Thyroid gland (tissue), 4 donors: Measurements from ENCODE around the gene MNT. TPM values are rescaled to one million over a fixed set of nuclear protein-coding genes. Genes with fewer than 3 reads are reported as not detected.
A peak's percentile ranks its signal among the peaks of the same experiment; 100 is the strongest.

Experiments
- DNase-seq, 2 donors: peaks; one replicate each; pipeline ENCODE4 v3.0.0-alpha.2; 2019
- H3K27ac ChIP-seq, 3 donors: fragments of 200-600 bp; sonication (generic); 1 replicate in 2 of 3; 2 replicates in 1 of 3; pipeline ENCODE4 v1.5.1; 2016 to 2019; ENCODE audit warnings: mild to moderate bottlenecking in 1 of 3, moderate library complexity in 1 of 3
- H3K27me3 ChIP-seq: fragments of 200-600 bp; sonication (generic); one replicate; pipeline ENCODE4 v1.5.1; 2019
- H3K36me3 ChIP-seq, 2 donors: fragments of 200-600 bp; sonication (generic); one replicate each; pipeline ENCODE4 v1.5.1; 2016 to 2019
- H3K4me1 ChIP-seq, 2 donors: fragments of 200-600 bp; sonication (generic); one replicate each; pipeline ENCODE4 v1.5.1; 2017 to 2019
- H3K4me3 ChIP-seq, 3 donors: fragments of 200-600 bp; sonication (generic); replicated peaks in 1 of 3; 1 replicate in 2 of 3; 2 replicates in 1 of 3; pipeline ENCODE4 v1.5.1; 2016; ENCODE audit warnings: mild to moderate bottlenecking in 1 of 3
- H3K9me3 ChIP-seq: fragments of 200-600 bp; sonication (generic); one replicate; pipeline ENCODE4 v1.5.1; 2017
- CTCF ChIP-seq, 6 experiments: fragments of 200-600 bp in 3 of 6; fragments of 450-650 bp in 3 of 6; sonication (generic) in 3 of 6; IDR thresholded peaks; one replicate each; pipeline ENCODE4 v1.5.1; 2016 to 2019; ENCODE audit warnings: antibody characterized with exemption in 6 of 6, mild to moderate bottlenecking in 2 of 6, inconsistent platforms in 1 of 6, moderate library complexity in 1 of 6
- POLR2A ChIP-seq, 2 donors: fragments of 450-650 bp; IDR thresholded peaks; one replicate each; pipeline ENCODE4 v1.6.1; 2017; ENCODE audit warnings: antibody characterized with exemption in 2 of 2, mild to moderate bottlenecking in 2 of 2, moderate library complexity in 1 of 2
- WGBS, 2 donors: methylation state at CpG; one replicate each; pipeline ENCODE4 v1.1.5; 2017; 5-methylcytosine and 5-hydroxymethylcytosine counted together
- intact Hi-C: fragments of 100-400 bp; cut with DNase I; formaldehyde crosslinking; loops from one replicate; pipeline ENCODE4 v1.15.1; 2023
- total RNA-seq, 4 donors: library from RNA; depleted of rRNA; stranded (reverse); fragments of >200 nt; gene quantifications; one replicate each; pipeline ENCODE4 v1.2.3, GENCODE V29; 2016

MNT gene
- total RNA-seq, 4 donors from 2014 or later, result 8.2 to 28.9 (median 10.9) TPM

GRCh38 chr17:2436316-2436905, 35.6 kb upstream of the MNT start:
- Histone ChIP-seq H3K4me1 (peaks cover 18 to 28% of the 10 kb centered on the region in 2 donors), H3K27ac (peak overlapping the region in 1 of 3 donors; percentile 41), H3K4me3 (no peak overlapping the region), H3K36me3 (peaks cover 0 to 13% of the 10 kb centered on the region in 2 donors), H3K9me3 (no peaks in the 10 kb centered on the region), H3K27me3 (no peaks in the 10 kb centered on the region)
- 64% methylated on average over 5 of the region's 5 CpGs for WGBS, 2 donors
- TF ChIP-seq CTCF (IDR thresholded peaks at IDR 0.05), result no peak
- no peak for TF ChIP-seq POLR2A (IDR thresholded peaks at IDR 0.05)
- DNase-seq, result no peak
- intact Hi-C loops, result no loop called here

- Histone ChIP-seq H3K4me1 (peaks cover 18 to 28% of the 10 kb centered on the region in 2 donors), H3K27ac (peak overlapping the region; percentile 25 to 66 (median 60)), H3K9me3 (no peaks in the 10 kb centered on the region), H3K4me3 (no peak overlapping the region), H3K36me3 (peaks cover 0 to 13% of the 10 kb centered on the region in 2 donors), H3K27me3 (no peaks in the 10 kb centered on the region)
- TF ChIP-seq POLR2A (IDR thresholded peaks at IDR 0.05) (peak in 1 of 2 donors; percentile 8), CTCF (IDR thresholded peaks at IDR 0.05) (no peak)
- 40 to 44% methylated on average over 9 of the region's 9 CpGs for WGBS, 2 donors
- DNase-seq, result peak; percentile 81 to 85
- intact Hi-C loops, result no loop called here
Measured at GRCh38 chr17:2435862-2436261, 35.0 kb upstream of the MNT start.

GRCh38 chr17:2435181-2435741, 34.4 kb upstream of the MNT start:
- H3K4me3 ChIP-seq, result no peak overlapping the region
- no peaks in the 10 kb centered on the region for H3K9me3 ChIP-seq
- TF ChIP-seq CTCF (IDR thresholded peaks at IDR 0.05) (no peak), POLR2A (IDR thresholded peaks at IDR 0.05) (no peak)
- H3K27me3 ChIP-seq, result no peaks in the 10 kb centered on the region
- peak; percentile 46 to 55 for DNase-seq
- WGBS, 2 donors, result 16 to 18% methylated on average over 9 of the region's 9 CpGs
- H3K36me3 ChIP-seq, result peaks cover 0 to 13% of the 10 kb centered on the region in 2 donors
- intact Hi-C loops, result no loop called here
- H3K27ac ChIP-seq, result peak overlapping the region; percentile 25 to 66 (median 60)
- H3K4me1 ChIP-seq, result peaks cover 18 to 28% of the 10 kb centered on the region in 2 donors

- no peaks in the 10 kb centered on the region for H3K27me3 ChIP-seq
- intact Hi-C loops, result no loop called here
- DNase-seq, result no peak
- 91 to 94% methylated on average over 11 of the region's 11 CpGs for WGBS, 2 donors
- peaks cover 0 to 8% of the 10 kb centered on the region in 2 donors for H3K36me3 ChIP-seq
- no peaks in the 10 kb centered on the region for H3K9me3 ChIP-seq
- H3K4me1 ChIP-seq, result peaks cover 18 to 28% of the 10 kb centered on the region in 2 donors
- no peak for TF ChIP-seq CTCF (IDR thresholded peaks at IDR 0.05)
- no peak for TF ChIP-seq POLR2A (IDR thresholded peaks at IDR 0.05)
- H3K4me3 ChIP-seq, result no peak overlapping the region
- H3K27ac ChIP-seq, result no peak overlapping the region
Measured at GRCh38 chr17:2433696-2434095, 32.8 kb upstream of the MNT start.

GRCh38 chr17:2427910-2428309, 27.1 kb upstream of the MNT start:
- H3K4me3 ChIP-seq, result no peak overlapping the region
- no peaks in the 10 kb centered on the region for H3K27me3 ChIP-seq
- H3K36me3 ChIP-seq, result peaks cover 0 to under 1% of the 10 kb centered on the region in 2 donors
- intact Hi-C loops, result loop anchor here (10.0 kb wide), 1 partner anchor 277 kb away; no protein-coding TSS in a partner anchor
- H3K9me3 ChIP-seq, result no peaks in the 10 kb centered on the region
- H3K27ac ChIP-seq, result no peak overlapping the region
- TF ChIP-seq POLR2A (IDR thresholded peaks at IDR 0.05) (no peak), CTCF (IDR thresholded peaks at IDR 0.05) (no peak)
- WGBS, 2 donors, result 79 to 89% methylated on average over 1 of the region's 1 CpG
- no peaks in the 10 kb centered on the region for H3K4me1 ChIP-seq
- DNase-seq, result no peak
